SU-DHL-6 (cell line): ENCODE measurements around the gene ZNF629.

Source experiments
- CTCF ChIP-seq: fragments of 200-600 bp; sonication (generic); IDR thresholded peaks from one replicate; pipeline ENCODE4 v1.5.1; 2017; ENCODE audit warnings: antibody characterized with exemption, mild to moderate bottlenecking, low read length, moderate library complexity; ENCODE audit not compliant: insufficient read depth, poor library complexity, severe bottlenecking
- EZH2phosphoT487 ChIP-seq: fragments of 200-600 bp; sonication (generic), shearing (Covaris generic); conservative IDR thresholded peaks from 2 replicates; pipeline ENCODE4 v1.6.1; 2018; ENCODE audit warnings: mild to moderate bottlenecking, antibody characterized with exemption, low read length, moderate library complexity, mixed read lengths

- TF ChIP-seq CTCF (no peak), EZH2phosphoT487 (no peak)
These were observed 7.6 kb upstream of the ZNF629 start for GRCh38 chr16:30794634-30795033.
